Skin epidermis (tissue), 12 donors: ENCODE data around the gene NDRG4.
A peak's percentile ranks its signal among the peaks of the same experiment; 100 is the strongest.

Experiments
- H3K27ac ChIP-seq, 21 experiments: fragments of 200-600 bp; sonication (generic) in 11 of 21; one replicate each; pipeline ENCODE4 v1.5.0; 2020; ENCODE audit warnings: mild to moderate bottlenecking in 3 of 21, inconsistent platforms in 2 of 21, moderate library complexity in 2 of 21
- H3K4me3 ChIP-seq, 7 experiments: fragments of 200-600 bp; sonication (generic) in 2 of 7; one replicate each; pipeline ENCODE4 v1.5.0; 2020; ENCODE audit warnings: inconsistent platforms in 2 of 7, mild to moderate bottlenecking in 2 of 7, moderate library complexity in 1 of 7

Gene NDRG4, protein sequence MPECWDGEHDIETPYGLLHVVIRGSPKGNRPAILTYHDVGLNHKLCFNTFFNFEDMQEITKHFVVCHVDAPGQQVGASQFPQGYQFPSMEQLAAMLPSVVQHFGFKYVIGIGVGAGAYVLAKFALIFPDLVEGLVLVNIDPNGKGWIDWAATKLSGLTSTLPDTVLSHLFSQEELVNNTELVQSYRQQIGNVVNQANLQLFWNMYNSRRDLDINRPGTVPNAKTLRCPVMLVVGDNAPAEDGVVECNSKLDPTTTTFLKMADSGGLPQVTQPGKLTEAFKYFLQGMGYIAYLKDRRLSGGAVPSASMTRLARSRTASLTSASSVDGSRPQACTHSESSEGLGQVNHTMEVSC

DNA sequence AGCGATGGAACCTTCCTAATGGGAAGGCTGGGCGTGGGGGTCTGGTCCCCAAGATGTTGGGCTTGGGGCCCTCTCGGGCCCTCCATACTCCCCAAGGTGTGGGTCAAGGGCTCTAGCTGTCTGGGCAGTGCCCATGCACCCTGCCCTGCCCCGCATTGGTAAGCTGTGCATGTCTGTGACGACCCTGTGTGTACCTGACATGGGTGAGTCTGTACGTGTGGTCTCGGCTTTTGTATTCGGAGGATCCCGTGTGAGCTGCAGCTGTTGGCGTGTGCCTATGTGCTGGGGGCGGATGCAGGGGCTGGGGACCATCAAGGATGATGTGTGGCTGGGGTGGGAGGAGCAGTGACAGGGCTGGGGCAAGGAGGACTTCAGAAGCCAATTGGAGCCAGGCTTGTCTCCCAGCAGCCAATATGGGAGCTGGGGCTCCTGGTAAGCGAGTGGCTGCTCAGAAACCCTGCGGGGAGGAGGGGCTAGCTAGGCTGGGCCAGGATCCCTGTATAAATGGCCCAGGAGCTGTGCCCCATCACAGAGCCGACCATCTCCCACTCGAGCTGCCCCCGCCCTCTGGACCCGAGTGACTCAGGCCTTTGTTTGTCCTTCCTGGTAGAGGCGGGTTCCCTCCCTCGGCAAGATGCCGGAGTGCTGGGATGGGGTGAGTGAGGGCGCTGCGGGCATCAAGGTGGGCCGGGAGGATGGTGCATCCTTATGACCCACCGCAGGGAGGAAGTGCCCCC lies at the start of gene NDRG4:
TSS of gene NDRG4 (plus strand) at position 529 of the 737 bp plus-strand sequence. CDS start at position 635, 106 bp downstream.
- H3K27ac ChIP-seq: peak within 1 kb of the TSS in 1 of 21 experiments; percentile 54

DNA sequence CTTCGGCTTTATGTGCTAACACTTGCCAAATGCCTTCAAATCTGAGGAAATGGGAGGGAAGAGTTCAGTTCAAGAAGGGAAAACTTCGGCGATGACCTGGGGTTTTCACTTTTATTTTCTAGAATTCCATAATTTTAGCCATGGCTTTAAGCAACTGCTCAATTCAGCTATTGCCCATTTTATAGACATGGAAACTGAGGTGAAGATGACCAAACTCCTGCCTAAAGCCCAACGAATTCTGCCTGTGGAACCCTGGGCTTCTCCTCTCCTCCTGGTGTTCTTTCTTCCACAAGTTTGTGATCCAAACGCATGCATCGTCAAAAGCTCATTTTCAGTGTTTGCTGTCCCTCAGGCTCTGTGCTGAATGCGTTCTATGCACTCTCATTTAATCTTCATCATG lies 49.4 kb upstream of the NDRG4 start:
- H3K4me3 ChIP-seq: no peak overlapping the region
- no peak overlapping the region for H3K27ac ChIP-seq

More for the DNA sequence above, at the start of gene NDRG4:
- H3K4me3 ChIP-seq: peak within 1 kb of the TSS in 5 of 7 experiments; percentile 4 to 39 (median 28)

DNA sequence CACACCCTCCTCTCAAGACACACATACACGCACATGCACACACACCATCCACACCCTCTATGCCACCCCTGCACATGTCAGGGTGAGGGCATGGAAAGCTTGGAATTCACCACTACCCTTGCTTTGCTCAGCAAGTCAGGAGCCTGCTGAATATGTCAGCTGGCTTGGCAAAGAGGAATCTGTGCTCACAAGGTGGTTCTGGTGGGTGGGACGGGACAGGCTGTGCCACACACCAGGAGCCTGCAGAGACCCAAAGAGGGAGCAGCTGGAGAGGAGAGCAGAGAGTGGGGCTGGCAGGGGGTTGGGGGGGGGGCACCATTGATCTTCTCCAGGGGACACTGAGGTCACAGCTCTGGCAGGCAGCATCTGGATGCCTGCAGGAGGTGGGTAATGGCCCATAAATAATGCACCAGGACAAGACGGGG lies 48.7 kb upstream of the NDRG4 start:
- H3K27ac ChIP-seq: peak overlapping the region in 7 of 21 experiments; percentile 11 to 65 (median 41)

DNA sequence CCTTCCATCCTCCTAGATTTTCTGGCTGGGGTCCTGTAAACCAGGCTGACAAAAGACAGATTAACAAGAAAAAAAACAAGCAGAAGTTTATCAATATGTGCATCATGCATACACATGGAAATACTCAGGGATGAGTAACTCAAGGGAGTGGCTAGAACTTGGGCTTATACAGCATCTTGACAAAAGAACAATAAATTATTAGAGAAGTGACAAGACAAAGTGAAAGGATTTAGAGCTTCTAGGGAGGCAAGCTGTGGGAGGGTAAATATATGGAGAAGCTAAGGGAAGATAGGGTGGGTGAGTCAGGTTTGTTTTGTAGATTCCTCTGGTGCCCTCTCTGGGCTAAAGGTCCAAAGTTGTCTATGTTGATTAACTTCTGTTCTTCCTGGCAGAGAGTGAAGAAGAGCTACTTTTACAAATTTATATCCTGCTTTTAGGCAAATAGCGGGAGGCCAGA lies 48.0 kb upstream of the NDRG4 start:
- Histone ChIP-seq H3K4me3 (no peak overlapping the region), H3K27ac (peak overlapping the region in 6 of 21 experiments; percentile 11 to 65 (median 40))

More for the DNA sequence above, 48.7 kb upstream of the NDRG4 start:
- no peak overlapping the region for H3K4me3 ChIP-seq

DNA sequence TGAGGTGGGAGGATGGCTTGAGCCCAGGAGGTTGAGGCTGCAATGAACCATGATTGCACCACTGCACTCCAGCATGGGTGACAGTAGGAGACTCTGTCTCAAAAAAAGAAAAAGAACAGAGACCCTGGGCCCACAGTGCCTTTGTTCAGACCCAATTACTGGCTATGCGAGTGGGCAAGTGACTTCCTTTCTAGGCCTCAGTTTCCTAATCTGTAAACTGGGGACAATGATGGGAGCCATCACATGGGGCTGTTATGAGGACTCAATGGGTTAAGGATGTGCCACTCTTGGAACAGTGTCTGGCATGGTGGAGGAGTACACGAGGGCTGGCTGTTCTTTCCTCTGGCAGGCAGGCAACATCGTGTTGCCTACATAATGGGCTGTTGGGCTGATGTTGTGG lies 47.3 kb upstream of the NDRG4 start:
- H3K27ac ChIP-seq: peak overlapping the region in 1 of 21 experiments; percentile 40
- H3K4me3 ChIP-seq: no peak overlapping the region

DNA sequence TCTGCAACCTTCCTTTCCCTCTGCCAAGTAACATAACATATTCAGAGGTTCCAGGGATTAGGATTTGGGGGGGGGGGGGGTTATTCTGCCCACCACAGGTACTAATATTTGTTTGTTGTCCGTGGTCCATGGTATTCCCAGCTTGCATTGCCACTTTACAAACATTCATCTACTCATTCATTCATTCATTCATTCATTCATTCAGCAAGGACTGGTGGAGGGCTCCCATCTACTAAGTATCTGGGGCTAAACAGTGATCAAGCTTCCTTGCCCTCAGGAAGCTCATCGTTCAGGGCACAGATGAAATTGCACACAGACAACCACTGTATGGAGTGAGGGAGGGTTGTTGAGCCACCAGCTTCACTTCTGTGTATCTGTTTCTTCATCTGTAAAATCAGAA lies 45.8 kb upstream of the NDRG4 start:
- no peak overlapping the region for H3K27ac ChIP-seq
- H3K4me3 ChIP-seq: no peak overlapping the region

DNA sequence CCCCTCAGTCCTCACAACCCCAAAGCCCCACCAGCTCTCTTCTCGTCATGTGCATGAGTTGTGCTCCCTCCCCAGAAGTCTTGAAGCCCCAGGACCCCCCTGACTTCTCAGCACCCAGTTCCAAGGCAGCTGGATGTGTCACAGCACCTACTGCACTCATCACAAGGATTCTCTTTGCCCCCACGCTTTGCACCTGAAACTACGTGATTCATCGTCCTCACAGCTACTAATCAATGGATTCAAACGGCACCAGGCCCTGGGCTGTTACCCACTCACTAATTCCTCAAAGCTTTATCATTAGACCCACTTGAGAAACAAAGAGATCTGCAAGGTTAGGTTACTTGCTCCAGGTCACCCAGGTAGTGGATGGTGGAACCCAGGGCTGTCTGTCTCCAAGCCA lies 45.1 kb upstream of the NDRG4 start:
- H3K27ac ChIP-seq: no peak overlapping the region
- H3K4me3 ChIP-seq: no peak overlapping the region

DNA sequence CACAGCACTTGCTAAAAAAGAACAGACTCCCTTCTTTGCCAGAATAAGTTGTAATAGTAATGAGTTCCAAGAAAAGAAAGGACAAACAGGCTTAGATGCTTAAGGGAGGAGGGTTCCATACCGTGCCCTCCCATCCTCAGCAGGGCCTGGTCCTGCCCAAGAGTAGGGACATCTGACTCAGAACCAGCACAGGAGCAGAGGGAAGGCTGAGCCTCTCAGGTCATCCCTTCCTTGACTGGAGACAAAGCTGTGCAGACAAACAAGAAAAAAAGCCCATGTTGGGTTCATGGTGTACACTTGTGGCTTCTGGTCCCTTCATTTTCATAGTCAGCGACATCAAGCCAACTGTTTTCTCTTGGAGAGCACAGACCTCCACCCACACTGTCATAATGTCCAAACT lies 44.2 kb upstream of the NDRG4 start:
- Histone ChIP-seq H3K27ac (no peak overlapping the region), H3K4me3 (no peak overlapping the region)

DNA sequence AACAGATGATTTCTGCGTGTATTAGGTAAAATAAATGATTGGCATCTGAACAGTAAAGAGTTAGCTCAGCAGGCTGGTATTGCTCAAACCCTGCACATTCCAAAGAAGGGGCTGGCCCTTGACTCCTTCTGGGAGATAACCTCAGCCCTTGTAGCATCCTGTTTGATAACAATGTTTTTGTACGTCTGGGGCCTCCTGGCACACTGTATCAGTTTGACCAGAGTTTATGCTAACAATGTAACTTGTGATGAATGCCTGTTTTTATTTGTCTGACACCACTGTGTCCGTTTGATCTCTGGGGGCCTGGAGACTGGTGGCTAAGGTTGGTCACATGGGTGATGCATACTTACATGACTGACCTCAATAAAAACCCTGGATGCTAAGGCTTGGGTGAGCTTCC lies 43.8 kb upstream of the NDRG4 start:
- Histone ChIP-seq H3K4me3 (no peak overlapping the region), H3K27ac (no peak overlapping the region)

DNA sequence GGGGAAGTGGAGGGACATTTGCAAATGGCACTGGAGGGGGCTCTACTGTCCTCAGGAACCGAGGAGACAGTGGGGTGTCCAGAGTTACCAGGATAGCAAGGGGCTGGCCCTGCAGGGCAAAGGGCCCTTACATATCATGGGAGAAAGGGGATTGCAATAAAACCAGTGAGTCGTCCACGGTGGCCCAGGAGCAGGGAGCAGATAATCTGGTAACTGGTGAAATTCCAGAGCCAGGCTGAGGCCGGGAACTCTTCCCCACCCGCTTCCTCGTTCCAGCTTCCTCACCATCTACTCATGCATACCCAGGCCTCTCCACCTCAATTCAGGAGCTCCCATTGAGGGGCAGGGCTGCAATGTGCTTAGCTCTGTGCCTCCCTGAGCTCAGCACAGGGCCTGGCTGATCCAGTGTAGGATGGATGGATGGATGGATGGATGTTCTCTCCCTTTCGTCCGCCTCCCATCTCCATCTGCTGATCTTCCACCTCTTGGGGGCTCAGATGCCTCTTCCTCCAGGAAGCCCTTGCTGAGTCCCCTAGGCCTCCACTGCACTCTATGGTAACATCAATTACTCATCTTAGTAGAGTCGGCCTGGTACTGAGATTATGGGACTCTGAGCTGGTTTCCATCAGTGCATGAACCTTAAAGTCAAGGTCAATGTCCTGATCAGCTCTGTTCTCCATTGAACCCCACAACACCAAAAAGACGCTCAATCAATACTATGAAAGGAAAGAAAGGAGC lies 41.2 kb upstream of the NDRG4 start:
- H3K27ac ChIP-seq: no peak overlapping the region

DNA sequence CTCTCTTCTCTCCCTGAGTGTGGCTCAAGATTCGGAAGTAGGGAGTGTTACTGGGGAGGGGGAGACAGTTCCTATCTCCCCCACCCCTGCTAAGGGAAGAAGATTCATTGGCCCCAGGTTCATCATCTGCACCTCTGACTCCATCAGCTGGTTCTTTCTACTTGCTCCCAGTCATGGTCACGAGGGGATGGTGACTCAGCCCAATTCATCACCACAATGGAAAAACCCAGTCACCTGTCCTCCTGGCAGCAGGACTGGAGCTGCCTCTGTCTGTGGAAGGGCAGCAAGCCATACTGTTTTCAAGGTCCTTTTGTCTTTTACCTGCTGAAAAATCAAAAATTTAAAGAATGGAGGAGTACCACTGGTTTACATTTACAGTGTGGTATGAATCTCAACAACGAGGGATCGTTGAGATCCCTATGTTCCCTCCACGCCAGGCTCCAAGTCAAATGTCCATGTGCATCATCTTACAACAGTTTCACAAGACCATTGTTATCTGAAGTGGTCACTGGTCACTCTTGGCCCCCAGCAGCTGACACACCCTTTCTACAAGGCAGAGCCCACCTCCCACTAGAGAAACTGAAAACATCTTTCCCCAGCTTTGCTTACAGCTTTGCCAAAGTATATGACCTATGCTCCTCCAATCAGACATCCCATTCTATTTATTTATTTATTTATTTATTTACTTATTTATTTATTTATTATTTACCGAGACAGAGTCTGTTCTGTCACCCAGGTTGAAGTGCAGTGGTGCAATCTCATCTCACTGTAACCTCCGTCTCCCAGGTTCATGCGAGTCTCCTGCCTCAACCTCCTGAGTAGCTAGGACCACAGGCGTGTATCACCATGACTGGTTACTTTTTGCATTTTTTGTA lies 40.4 kb upstream of the NDRG4 start:
- Histone ChIP-seq H3K4me3 (no peak overlapping the region), H3K27ac (peak overlapping the region in 2 of 21 experiments; percentile 0 to 5)

More for the DNA sequence above, 41.2 kb upstream of the NDRG4 start:
- H3K4me3 ChIP-seq: no peak overlapping the region

DNA sequence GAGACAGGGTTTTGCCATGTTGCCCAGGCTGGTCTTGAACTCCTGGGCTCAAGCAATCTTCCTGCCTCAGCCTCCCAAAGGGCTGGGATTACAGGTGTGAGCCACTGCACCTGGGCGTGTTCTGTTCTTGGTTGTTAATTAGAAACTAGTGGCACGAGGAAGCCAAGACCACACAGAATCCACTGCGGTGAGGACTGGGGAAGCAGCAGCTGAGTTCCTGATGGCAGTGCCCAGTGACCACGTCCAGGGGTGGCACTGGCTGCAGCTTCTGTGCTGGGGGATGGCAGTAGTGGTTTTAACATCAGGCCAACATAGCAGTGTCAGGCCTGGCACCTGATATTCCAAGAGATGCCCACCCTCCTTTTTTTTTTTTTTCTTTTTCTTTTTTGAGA lies 39.7 kb upstream of the NDRG4 start:
- H3K27ac ChIP-seq: peak overlapping the region in 1 of 21 experiments; percentile 0
- H3K4me3 ChIP-seq: no peak overlapping the region

DNA sequence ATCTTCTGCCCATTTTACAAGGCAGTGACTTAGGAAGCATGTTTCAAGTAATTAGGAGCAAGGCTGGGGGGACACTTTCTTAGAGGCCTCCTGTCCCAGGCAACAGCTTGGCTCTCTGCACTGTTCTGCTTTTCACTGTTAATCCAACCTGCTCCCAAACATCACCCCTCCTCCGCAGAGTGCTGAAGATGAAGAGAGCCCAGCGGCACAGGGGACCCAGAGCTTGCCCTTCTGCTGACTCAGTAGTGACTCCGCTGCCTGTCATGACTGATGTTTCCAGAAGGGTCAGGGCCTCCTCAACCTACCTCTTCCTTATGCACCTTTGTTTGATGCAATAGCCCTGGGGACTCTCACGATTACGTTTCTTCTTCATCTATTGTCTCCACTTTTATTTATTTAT lies 38.9 kb upstream of the NDRG4 start:
- Histone ChIP-seq H3K27ac (no peak overlapping the region), H3K4me3 (no peak overlapping the region)

DNA sequence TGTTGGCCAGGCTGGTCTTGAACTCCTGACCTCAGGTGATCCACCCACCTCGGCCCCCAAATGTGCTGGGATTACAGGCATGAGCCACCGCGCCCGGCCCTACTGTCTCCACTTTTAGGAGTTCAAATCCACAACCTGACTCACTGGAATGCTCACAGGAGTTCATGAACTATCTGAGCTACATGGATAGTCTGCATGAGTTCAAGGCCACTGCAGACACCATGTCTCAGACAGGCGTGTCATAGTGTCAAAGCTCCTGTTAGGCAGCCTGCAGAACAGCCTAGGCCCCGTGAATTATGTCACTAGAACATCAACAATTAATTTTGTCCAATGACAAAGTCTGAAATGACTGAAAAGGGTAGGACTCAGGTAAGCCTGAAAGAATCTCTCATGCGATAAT lies 38.3 kb upstream of the NDRG4 start:
- H3K27ac ChIP-seq: no peak overlapping the region

DNA sequence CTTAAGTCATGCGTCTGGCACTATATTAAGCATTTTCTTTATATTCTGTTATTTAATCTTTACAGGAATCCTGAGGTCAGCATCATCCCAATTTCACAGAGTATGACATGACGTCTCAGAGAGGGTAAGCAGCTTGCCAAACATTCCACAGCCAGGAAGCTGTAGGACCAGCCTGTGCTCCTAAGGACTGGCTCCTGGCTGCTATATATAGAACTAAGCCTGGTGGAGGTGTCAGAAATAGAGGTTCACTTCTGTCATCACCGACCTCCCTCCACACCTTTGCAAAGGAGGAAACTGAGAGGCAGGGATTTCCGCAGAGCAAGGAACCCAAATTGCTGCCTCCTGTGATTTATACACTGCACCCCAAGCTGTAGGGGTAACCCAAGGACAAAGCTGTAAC lies 37.9 kb upstream of the NDRG4 start:
- no peak overlapping the region for H3K4me3 ChIP-seq
- H3K27ac ChIP-seq: no peak overlapping the region

More for the DNA sequence above, 38.3 kb upstream of the NDRG4 start:
- no peak overlapping the region for H3K4me3 ChIP-seq

DNA sequence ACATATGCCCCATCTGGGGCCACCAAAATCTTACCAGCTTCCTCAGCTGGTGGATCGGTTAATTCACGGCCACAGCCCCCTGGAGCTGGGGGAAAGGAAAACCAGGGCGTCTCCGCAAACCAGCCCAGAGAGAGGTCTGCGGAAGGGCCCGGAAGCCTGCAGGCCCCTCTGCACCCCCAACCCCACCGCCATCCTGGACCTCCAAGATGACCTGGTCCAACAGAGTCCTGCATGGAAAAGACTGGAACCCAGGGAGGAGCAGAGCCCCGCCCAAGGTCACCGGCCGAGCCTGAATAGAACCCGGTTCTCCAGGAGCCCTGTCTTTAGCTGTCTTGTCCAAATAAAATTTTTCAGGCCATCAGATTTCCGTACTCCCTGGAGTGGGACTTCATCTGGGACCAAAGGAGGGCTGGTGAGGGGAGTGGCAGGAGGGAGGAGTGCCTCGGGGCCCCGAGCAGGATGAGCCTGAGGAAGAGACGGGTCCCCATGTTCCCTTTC lies 37.4 kb upstream of the NDRG4 start:
- H3K4me3 ChIP-seq: no peak overlapping the region
- H3K27ac ChIP-seq: no peak overlapping the region

DNA sequence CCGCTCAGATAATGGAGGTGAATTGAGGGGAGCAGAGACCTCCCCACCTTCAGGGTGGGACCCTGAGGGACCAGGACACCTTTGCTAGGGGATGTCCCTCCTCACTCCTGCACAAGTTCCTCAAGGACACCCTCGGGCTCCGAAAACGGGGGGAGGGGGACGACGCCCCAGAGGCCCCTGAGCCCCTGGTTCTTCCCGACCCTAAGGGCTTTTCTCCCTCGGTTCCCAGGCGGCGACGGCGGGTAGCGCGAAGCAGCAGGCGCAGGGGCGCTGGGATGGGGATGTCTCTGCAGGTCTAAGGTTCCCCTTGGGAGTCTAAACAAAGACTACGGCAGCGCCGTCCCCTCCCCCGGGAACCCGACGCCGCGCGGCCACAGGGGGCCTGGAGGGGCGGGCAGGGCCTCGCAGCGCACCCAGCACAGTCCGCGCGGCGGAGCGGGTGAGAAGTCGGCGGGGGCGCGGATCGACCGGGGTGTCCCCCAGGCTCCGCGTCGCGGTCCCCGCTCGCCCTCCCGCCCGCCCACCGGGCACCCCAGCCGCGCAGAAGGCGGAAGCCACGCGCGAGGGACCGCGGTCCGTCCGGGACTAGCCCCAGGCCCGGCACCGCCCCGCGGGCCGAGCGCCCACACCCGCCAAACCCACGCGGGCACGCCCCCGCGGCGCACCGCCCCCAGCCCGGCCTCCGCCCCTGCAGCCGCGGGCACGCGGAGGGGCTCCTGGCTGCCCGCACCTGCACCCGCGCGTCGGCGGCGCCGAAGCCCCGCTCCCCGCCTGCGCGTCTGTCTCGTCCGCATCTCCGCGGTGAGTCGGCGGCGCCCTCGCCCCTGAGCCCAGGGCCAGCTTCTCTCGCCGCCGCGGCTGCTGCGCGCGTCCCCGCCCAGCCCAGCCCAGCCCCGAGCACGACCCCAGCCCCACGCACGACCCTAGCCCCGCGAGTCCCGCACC lies 36.7 kb upstream of the NDRG4 start:
- Histone ChIP-seq H3K27ac (peak overlapping the region in 14 of 21 experiments; percentile 34 to 86 (median 70)), H3K4me3 (peak overlapping the region; percentile 27 to 56 (median 42))
